Measurements from ENCODE around the gene FYB2.

FYB2 gene

DNA sequence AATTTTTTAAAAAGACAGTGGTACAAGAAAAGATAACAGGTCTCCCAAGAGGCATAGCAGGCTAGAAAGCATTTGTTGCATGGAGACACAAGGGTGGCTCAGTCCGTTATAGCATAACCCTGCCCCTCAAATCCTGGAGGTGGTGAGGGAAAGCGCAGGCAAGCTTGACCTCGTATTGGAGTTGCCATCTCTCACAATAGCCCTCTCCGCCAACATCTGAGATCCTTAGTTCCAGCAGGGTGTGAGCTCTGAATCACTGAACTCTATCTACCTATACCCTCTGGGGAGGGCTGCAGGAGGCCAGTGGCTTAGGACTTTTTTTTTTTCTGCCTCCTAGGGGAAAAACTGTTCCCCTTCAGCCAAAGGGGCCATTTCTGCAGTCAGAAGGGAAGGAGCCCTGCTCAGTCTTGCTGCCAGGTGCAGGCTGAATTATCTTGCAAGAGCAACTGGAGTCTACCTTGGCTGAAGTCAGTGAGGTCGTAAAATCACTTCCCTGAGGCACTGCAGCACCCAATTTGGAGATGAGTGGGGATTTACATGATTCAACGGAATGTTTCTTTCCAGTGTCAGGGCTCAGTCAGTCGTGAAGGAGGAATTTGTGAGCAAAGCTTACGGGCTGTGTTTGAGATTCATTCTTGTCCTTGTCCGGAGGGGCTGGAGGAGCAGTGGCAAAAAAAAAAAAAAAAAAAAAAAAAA lies 18.2 kb upstream of the FYB2 start:
- intact Hi-C loops (cut with DNase I), result loop anchor here (10.0 kb wide), 1 partner anchor 1327 kb away; no protein-coding TSS in a partner anchor
- no peak for DNase-seq

DNA sequence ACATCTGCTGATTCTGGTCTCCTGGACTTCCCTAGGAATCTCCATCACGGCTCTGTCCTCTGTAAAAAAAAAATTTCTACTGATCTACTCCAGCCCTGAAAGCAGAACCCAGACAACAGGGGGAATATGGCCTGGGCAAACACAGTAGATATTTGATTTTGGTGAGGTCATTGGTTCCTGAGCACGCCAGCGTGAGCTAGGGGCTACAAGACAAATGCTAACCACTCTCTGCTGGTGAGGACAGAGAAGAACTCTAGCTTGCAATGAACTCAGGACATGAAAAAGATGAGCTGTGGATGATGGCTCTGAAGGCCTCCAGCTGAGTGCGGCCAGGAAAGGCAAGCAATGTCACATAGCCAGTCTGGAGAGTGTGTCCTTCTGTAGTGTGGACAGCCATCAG lies 17.2 kb upstream of the FYB2 start:
- DNase-seq, result no peak
- intact Hi-C loops (cut with DNase I), result loop anchor here (10.0 kb wide), 1 partner anchor 1328 kb away; no protein-coding TSS in a partner anchor

DNA sequence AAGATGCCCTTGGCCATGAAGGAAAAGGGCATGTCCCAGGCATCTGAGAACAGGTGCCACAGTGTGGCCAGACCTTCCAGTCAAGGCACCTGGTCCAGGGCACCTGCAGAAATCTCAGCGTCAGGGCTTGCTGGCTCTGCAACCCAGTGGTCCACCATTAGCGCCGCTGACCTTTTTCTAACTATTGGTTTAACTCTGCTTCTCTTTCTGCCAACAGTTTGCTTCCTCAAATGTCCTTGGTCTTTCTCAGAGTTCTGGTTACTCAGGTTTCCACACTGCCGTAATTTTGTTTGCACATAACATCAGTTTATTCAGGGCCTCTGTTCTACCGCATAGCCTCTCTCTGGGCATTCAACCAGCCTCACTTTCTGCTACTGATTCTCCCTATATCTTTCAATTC lies 16.5 kb upstream of the FYB2 start:
- intact Hi-C loops (cut with DNase I), result loop anchor here (10.0 kb wide), 1 partner anchor 1329 kb away; no protein-coding TSS in a partner anchor
- DNase-seq, result no peak

DNA sequence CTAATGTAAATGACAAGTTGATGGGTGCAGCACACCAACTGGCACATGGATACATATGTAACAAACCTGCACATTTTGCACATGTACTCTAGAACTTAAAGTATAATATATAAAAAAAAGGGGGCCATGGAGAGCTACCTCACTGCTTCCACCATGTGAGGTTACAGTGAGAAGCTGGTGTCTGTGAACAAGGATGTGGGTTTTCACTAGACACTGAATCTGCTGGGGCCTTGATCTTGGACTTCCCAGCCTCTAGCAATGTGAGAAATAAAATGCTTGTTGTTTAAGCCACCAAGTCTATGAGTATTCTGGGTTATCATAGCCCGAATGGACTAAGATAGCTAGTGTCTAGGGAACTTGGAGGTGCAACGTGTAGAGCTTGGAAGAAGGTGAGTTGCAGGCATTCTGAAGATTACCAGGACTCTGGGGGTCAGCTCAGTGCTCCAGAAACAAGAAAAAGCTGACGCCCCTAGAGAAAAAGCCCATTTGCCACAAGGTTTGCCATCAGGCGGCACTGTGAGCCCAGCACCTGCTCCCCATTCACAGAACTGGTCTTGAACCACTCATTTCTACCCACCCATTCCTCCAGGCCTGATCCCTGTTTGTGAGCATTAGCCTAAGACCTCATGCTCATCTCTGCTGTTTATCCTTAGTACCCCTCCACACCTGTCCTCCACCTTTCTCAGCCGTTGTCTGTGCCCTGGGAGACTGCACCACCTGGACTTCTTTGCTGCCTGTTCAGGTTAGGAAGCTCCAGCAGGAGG lies 15.1 kb upstream of the FYB2 start:
- DNase-seq, result no peak
- intact Hi-C loops (cut with DNase I), result loop anchor here (10.0 kb wide), 1 partner anchor 1330 kb away; no protein-coding TSS in a partner anchor

DNA sequence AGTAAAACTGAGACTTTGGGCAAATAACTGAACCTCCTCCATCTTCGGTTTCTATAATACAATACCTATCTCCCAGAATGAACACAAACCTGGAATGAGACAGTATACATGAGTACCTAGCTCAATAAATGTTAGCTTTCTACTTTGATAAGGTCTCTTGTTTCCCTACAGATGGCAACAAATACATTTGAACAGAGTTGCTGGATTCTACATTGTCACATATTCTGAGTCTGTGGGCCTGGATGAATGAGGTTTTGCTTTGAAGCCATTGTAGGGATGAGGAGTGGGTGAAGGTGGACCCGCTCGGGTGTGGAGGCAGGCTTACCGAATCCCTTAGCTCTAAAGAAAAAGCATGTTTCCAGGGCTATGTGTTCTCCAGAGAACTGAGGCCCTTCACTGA lies 13.9 kb upstream of the FYB2 start:
- intact Hi-C loops (cut with DNase I), result loop anchor here (10.0 kb wide), 1 partner anchor 1332 kb away; no protein-coding TSS in a partner anchor
- DNase-seq, result no peak

DNA sequence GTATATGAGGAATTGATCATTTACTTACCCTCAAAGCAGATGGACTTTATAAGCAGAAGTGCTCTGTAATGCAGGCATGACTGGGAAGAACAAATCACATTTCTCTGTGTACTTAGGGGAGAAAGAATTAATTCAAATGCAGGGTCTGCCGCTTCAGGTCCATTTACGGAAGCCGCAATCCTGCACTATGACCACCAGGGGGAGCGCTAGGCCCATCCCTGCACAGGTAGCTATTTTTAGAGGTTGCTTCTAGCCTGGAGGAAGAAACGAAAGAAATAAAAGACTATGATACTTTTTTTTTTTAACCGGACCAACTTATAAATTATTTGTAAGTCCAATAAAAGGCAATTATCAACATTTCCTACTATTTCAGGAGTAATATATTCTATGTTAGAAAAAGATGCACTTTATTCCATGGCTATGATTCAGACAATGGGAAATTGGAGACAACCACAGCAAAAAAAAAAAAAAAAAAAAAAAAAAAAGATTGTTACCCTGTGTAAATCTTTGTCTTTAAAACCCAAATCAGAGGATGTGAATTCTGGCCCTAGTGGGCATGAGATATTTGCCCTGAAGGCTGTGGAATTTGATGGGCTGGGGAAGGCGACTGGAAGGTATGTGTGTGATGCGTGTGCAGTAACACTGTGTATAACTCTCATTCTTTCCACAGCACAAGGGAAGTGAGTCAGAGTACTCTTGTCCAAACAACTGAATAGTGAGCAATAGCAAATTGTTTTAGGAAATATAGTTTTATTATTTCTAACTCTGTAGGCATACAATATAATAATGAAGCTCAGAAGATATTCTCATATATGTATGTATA lies 12.9 kb upstream of the FYB2 start:
- DNase-seq, result peak; percentile 33 to 88 (median 68)
- intact Hi-C loops (cut with DNase I), result loop anchor here (10.0 kb wide), 1 partner anchor 1333 kb away; no protein-coding TSS in a partner anchor

DNA sequence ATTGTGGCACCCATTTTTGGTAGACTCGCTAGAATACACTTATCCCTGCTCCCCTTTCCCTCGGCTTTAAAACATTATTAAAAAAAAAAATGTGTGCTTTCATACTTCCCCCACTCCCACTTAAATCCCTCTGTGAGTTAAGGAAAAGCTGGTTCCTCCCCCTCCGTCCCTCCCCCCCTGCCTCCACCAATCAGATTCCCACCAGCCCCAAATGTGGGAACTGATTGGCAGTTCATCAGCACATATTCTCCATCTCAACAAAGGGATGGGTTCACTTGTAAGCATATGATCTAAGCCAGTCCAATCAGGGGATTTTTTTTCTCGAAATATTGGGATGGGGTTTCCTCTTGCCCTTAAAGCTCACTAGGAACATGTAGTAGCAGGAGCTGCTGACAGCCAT lies 10.8 kb upstream of the FYB2 start:
- intact Hi-C loops (cut with DNase I), result loop anchor here (10.0 kb wide), 1 partner anchor 1335 kb away; no protein-coding TSS in a partner anchor
- DNase-seq, result no peak

DNA sequence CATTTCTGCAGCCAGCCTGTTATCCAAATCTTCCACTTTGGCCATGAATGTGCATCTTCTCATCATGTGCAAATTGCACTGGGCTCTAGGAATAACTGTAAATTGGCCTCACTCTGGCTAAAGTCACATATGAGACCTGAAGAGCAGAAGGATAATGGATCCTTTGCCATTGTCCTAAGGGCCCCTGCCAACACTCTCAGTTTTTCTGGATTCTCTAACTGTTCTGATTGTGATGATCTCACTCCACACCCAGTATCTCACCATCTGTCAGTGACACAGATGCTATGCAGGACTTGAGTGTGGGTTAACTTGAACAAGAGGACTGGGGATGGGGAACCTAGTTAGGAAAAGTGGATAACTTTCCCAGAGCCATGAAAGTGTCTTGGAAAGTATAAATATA lies 8.5 kb upstream of the FYB2 start:
- no peak for DNase-seq
- intact Hi-C loops (cut with DNase I), result no loop called here

DNA sequence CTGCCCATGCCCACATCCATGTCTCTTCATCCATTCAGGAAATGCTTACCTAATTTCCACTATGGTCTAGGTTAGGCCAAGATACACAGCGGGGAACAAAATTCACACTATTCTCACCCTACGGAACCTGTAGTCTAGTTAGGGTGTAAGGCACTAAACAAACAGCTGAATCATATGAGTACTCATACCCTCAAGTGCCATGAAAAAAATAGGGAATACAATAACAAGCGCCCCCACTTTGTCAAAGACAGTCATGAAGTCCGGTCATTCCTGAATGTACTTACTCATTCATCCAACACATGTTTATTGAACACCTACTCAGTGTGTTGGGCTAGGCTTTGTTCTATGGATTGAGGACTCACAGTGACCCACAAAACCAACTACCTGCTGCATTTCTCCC lies 6.2 kb upstream of the FYB2 start:
- intact Hi-C loops (cut with DNase I), result no loop called here
- DNase-seq, result no peak

DNA sequence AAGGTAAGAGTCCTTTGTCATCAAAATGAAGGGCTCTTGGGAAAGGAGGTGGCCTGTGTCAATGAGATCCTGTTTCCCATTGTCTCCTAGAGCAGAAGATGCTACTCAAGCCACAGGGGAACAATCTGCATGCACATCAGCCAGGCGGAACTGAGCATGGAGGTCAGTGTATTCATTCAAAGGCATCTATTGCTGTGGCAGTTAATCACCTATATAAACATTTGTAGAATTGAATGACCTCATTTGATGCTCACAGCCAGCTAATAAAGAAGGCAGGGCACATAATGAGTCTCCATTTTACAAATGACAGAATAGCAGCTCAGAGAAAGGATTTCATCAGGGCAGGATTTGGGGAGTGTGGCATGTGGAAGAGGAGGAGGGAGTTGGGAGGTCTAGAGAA lies 5.7 kb upstream of the FYB2 start:
- intact Hi-C loops (cut with DNase I), result no loop called here

DNA sequence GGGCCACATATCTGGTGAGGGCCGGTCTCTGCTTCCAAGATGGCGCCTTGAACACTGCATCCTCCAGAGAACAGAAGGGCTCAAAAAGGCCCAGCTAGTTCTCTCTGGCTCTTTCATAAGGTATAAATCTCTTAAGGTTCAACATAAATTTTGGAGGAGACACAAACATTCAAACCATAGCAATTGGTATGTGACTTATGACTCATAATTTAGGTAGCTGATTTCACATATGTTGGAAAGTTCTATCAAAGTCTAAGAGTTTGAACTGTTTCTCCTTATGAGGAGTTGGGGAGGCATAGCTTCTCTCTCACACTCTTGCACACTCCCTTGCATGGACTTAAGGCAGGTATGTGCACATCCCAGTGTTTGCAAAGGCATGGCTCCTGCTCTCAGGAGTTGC lies 5.1 kb upstream of the FYB2 start:
- no peak for DNase-seq
- intact Hi-C loops (cut with DNase I), result no loop called here

More for the DNA sequence above, 5.7 kb upstream of the FYB2 start:
- DNase-seq, result no peak

DNA sequence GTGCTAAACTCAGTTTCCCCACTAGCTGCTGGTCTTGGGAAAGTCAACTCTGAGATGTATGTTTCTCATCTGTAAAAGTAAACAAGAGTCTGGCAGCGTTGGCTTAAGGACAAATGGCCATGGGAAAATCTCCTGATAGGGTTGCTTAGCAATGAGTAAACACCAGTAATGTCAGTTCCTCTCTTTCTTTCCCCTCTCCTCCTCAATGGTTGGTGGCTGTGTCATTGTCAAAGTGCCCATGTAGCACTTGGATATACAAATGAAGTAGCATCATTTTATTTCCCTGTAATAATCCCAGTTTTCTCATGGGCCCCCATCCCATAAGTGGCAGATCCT lies 2.2 kb upstream of the FYB2 start:
- no peak for DNase-seq
- intact Hi-C loops (cut with DNase I), result no loop called here

DNA sequence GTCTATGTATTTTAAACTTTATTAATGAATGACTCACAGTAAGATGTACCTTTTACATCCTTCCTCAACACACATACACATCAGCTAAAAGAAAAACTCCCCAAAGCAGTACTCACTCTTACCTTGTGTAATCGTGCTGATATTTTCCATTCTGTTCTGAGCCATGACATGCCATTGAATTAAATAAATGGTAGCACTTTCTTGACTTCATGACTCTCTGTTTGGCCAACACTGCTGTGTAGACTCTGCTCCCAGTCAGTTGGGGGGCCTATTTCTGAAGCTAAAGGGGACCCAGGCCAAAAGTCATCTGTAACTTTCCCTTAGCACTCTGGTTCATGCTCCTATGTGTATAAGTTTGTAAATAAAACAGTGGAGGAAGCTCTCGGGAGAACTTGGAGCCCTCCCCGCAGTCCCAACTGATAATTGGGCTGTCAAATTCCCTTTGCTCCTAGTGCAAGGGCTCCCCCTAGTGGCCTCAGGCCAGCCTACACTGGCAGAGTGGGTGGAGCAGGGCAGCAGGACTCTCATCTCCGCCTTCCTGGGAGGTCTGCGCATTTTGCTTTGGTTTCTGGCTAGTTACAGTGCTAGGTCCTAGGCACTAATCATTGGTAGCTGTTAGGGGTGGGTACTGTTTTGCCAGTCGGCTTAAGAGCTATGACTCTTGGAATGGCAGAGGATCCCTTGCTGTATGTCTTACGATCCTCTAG lies 1.7 kb upstream of the FYB2 start:
- DNase-seq, result peak; percentile 49 to 94 (median 84)
- intact Hi-C loops (cut with DNase I), result no loop called here

DNA sequence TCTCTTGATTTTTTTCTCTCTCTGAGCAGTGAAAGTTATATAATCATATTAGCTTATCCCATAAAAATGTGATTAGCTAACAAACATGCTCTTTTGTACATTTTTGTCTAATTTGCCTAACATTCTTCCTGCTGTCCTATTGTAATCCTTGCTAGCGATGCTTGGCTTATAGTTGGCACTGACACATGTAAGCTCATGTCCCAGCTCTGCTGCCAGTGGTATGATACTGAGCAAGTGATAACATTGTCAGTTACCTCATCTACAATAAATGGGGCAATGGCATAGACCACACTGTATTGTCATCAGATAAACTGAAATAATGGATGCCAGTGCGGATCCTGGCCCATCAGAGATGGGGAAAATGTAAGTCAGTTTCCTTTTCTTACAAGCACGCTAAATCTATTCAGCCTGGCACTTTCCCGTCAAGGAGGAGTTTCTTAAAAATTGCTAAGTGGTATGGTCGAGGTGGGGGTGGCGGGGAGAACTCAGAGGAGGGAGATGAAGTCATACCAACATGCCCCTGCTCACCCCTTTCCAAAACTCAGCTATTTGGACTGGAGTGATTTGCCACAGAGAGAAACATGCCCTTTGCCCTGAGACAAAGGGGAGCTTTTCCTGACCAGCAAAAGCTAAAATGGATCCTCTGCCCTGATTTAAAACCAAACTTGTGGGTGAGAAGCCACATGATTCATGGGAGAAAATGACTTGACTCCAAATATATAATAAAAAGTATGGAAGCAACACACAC lies 1.3 kb downstream of the FYB2 start:
- intact Hi-C loops (cut with DNase I), result no loop called here

DNA sequence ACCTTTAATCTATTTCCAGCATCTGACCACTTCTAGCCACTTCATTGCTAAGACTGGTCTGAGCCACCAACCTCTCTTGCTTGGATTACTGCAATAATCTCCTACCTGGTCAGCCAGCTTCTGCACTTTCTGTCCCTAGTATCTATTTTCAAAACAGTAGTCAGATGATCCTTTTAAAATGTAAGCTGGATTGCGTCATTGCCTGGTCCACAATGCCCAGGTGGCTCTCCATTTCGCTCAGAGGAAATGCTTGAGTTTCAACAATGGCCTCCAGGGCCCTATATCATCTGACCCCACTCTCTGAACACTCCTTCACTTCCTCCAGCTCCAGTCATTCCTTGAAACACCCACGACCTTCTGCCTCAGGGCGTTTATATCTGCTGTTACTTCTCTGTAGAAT lies 2.3 kb downstream of the FYB2 start:
- DNase-seq, result no peak
- intact Hi-C loops (cut with DNase I), result no loop called here

More for the DNA sequence above, 1.3 kb downstream of the FYB2 start:
- DNase-seq, result no peak

DNA sequence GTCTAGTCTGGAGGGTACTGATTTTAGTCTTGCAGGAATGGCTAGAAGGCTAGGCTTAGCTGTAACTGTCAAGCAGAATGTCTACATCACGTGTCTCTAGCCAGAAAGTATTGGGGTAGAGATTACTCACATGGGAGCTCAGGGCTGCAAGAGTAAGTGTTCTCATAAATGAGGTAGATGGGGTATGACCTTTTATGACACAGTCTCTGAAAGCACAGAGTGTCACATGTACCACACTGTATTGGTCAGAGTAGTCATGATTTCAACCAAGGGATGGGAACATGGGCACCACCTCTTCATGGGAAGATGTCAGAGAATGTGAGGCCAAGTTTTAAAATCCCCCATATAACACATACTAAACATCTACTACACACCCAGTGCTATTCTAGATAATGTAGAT lies 2.9 kb downstream of the FYB2 start:
- no peak for DNase-seq
- intact Hi-C loops (cut with DNase I), result no loop called here

DNA sequence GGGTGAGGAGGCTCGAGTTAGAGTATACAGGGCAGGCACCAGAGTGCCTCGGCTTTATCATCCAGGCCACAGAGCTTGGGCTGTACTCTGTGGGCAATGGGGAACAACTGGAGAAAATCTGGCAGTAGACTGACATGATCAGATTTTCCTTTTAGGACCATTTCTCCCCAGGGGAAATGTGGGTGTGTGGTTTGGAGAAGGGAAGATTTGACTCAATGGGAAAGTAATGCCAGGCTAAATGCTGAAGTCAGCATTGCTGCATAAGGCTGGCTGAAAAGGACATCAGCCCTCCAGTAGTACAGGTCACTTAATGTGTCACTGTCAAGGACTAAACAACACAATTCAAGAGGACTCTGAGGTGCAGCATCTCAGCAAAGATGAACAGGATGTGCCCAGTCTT lies 5.0 kb downstream of the FYB2 start:
- intact Hi-C loops (cut with DNase I), result no loop called here
- no peak for DNase-seq

DNA sequence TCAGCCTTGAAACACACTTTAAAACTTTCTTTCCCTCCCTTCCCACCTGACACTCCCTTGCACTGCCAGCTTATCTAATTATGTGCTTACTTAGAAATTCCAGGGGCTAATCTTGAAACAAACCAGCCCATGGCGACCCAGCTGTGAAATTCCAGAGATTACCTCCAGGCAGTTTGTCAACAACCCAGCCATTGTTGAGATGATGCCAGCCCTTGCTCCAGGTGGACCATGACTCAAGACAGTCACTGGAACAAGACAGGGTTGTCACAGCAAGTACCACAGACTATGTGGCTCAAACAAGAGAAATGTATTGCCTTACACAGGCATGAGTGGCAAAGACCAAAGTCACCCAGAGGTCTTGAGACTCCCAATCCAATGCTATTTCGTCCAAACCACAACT lies 7.9 kb downstream of the FYB2 start:
- no peak for DNase-seq
- intact Hi-C loops (cut with DNase I), result no loop called here

Measured in head of caudate nucleus (tissue), 42 donors.